Peyer's patch (tissue), 4 donors: Measurements from ENCODE around the gene THRB.

Experiments
- CTCF ChIP-seq, 6 experiments: fragments of 450-650 bp in 4 of 6; fragments of 200-600 bp in 2 of 6; sonication (generic) in 1 of 6; IDR thresholded peaks; one replicate each; pipeline ENCODE4 v1.5.1; 2017 to 2019; ENCODE audit warnings: antibody characterized with exemption in 6 of 6, mild to moderate bottlenecking in 3 of 6, moderate library complexity in 1 of 6
- POLR2A ChIP-seq, 2 donors: fragments of 450-650 bp; IDR thresholded peaks; one replicate each; pipeline ENCODE4 v1.5.1; 2017; ENCODE audit warnings: antibody characterized with exemption in 2 of 2, mild to moderate bottlenecking in 2 of 2, moderate library complexity in 2 of 2

GRCh38 chr3:24506966-24507775 is 12.5 kb upstream of the THRB start:
- no peak for TF ChIP-seq CTCF (IDR thresholded peaks at IDR 0.05)
- no peak for TF ChIP-seq POLR2A (IDR thresholded peaks at IDR 0.05)
